HG02973 (cell line): ENCODE measurements around the gene SKIDA1.
A peak's percentile ranks its signal among the peaks of the same experiment; 100 is the strongest.
"Not testable (repeated sequence)": the region's sequence is repeated elsewhere in the genome, so short reads cannot be mapped to it uniquely, and the experiment has no call there.

Source experiments
- ATAC-seq: cut with Tn5 transposase; IDR thresholded peaks from one replicate; pipeline ENCODE4 v1.9.1; 2021; ENCODE audit warnings: moderate library complexity; ENCODE audit not compliant: unreplicated experiment

The SKIDA1 gene

GRCh38 chr10:21525367-21526187 lies at the start of gene SKIDA1:
TSS of gene SKIDA1 (minus strand) at chr10:21525682. CDS start at chr10:21517822, 7,860 bp downstream.
- ATAC-seq = peak; percentile 42

GRCh38 chr10:21574514-21574913 lies 49.0 kb upstream of the SKIDA1 start:
- ATAC-seq = not testable (repeated sequence)

- ATAC-seq = no peak
These were observed 47.1 kb upstream of the SKIDA1 start for GRCh38 chr10:21572578-21572977.

GRCh38 chr10:21570761-21571521 lies 45.5 kb upstream of the SKIDA1 start:
- no peak for ATAC-seq

- not testable (repeated sequence) for ATAC-seq
These were observed 33.5 kb upstream of the SKIDA1 start for GRCh38 chr10:21558984-21559383.

GRCh38 chr10:21556527-21556926 lies 31.0 kb upstream of the SKIDA1 start:
- no peak for ATAC-seq

- no peak for ATAC-seq
These were observed 27.2 kb upstream of the SKIDA1 start for GRCh38 chr10:21552638-21553037.

- no peak for ATAC-seq
These were observed 21.8 kb upstream of the SKIDA1 start for GRCh38 chr10:21547246-21547645.

- ATAC-seq = not testable (repeated sequence)
These were observed 15.2 kb upstream of the SKIDA1 start for GRCh38 chr10:21540701-21541100.

GRCh38 chr10:21536874-21537273 lies 11.4 kb upstream of the SKIDA1 start:
- no peak for ATAC-seq

GRCh38 chr10:21535976-21536375 lies 10.5 kb upstream of the SKIDA1 start:
- not testable (repeated sequence) for ATAC-seq

- no peak for ATAC-seq
These were observed 10.0 kb upstream of the SKIDA1 start for GRCh38 chr10:21535494-21535965.

GRCh38 chr10:21534604-21535493 lies 9.4 kb upstream of the SKIDA1 start:
- ATAC-seq = peak; percentile 23

- ATAC-seq = no peak
These were observed 8.8 kb upstream of the SKIDA1 start for GRCh38 chr10:21534280-21534586.

- ATAC-seq = peak; percentile 88
These were observed 8.2 kb upstream of the SKIDA1 start, which contains the start of gene MLLT10 for GRCh38 chr10:21533467-21534279. TSS of gene MLLT10 (plus strand) at chr10:21534232. CDS start at chr10:21534645, 413 bp downstream.

- ATAC-seq = no peak
These were observed 7.4 kb upstream of the SKIDA1 start for GRCh38 chr10:21532694-21533466.

- no peak for ATAC-seq
These were observed 5.7 kb upstream of the SKIDA1 start for GRCh38 chr10:21531164-21531563.

GRCh38 chr10:21530641-21531040 lies 5.2 kb upstream of the SKIDA1 start:
- ATAC-seq = no peak

- ATAC-seq = no peak
These were observed 4.7 kb upstream of the SKIDA1 start for GRCh38 chr10:21530168-21530567.
